ENCODE data around the gene HOXD12. TPM values are rescaled to one million over a fixed set of nuclear protein-coding genes. Genes with fewer than 3 reads are reported as not detected.

The HOXD12 gene
- total RNA-seq, 1 donor from 2014 or later: not detected

DNA sequence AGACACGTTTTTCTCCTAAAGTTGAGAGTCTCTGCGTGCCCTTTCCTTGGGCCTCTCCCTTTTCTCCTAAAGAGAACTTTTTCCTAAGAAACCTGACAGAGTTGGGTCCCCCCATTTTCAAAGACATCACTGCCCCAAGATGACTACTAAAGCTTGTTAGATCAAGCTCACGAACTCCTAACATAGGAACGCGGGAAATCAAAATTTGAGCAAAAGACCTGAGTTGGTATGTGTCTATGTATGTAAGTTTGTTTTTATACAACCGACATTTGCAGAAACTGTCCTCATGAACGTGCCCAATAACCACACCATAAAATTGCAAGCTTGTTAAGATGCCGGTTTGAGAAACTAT lies 5.7 kb upstream of the HOXD12 start:
- DNase-seq (no peak), ATAC-seq (no peak)
- H3K27me3 ChIP-seq: peaks cover 99% of the 10 kb centered on the region
- no peaks in the 10 kb centered on the region for H3K9me3 ChIP-seq
- H3K27ac ChIP-seq: no peak overlapping the region
- TF ChIP-seq, protein P1, sequence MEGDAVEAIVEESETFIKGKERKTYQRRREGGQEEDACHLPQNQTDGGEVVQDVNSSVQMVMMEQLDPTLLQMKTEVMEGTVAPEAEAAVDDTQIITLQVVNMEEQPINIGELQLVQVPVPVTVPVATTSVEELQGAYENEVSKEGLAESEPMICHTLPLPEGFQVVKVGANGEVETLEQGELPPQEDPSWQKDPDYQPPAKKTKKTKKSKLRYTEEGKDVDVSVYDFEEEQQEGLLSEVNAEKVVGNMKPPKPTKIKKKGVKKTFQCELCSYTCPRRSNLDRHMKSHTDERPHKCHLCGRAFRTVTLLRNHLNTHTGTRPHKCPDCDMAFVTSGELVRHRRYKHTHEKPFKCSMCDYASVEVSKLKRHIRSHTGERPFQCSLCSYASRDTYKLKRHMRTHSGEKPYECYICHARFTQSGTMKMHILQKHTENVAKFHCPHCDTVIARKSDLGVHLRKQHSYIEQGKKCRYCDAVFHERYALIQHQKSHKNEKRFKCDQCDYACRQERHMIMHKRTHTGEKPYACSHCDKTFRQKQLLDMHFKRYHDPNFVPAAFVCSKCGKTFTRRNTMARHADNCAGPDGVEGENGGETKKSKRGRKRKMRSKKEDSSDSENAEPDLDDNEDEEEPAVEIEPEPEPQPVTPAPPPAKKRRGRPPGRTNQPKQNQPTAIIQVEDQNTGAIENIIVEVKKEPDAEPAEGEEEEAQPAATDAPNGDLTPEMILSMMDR (IDR thresholded peaks at IDR 0.05): no peak
- intact Hi-C loops (cut with DNase I): no loop called here
- peaks cover 25% of the 10 kb centered on the region for H3K4me1 ChIP-seq
- no peak overlapping the region for H3K4me3 ChIP-seq
- no peaks in the 10 kb centered on the region for H3K36me3 ChIP-seq

DNA sequence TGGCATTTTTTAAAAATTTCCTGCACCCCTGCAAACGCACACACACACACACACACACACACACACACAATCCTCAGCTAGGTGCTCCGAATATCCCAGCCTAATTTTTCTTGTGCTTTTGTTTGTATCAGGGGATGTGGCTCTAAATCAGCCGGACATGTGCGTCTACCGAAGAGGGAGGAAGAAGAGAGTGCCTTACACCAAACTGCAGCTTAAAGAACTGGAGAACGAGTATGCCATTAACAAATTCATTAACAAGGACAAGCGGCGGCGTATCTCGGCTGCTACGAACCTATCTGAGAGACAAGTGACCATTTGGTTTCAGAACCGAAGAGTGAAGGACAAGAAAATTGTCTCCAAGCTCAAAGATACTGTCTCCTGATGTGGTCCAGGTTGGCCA lies 5.2 kb upstream of the HOXD12 start:
- Histone ChIP-seq H3K4me3 (no peak overlapping the region), H3K9me3 (no peaks in the 10 kb centered on the region), H3K27ac (no peak overlapping the region), H3K27me3 (peaks cover 99% of the 10 kb centered on the region), H3K36me3 (no peaks in the 10 kb centered on the region), H3K4me1 (peaks cover 25% of the 10 kb centered on the region)
- TF ChIP-seq, protein P1 (IDR thresholded peaks at IDR 0.05): no peak
- no peak for ATAC-seq
- no peak for DNase-seq
- intact Hi-C loops (cut with DNase I): no loop called here

DNA sequence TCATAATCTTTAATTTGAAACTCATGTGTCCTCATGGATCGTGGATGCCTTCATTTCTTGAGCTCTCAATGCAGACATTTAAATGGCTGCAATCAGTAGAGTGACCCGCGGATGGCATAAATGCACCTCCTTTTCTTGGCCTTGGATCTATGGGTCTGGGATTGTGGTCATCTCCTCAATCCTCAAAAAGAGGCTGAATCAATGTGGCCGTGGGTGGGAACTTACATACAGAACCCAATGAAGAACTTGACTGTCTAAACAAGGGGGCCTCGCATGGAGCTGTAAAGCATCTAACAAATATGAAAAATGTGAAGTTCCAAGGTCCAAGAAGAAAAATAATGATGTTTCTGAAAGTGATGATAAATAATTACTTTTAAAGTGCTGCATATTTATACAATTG lies 4.2 kb upstream of the HOXD12 start:
- TF ChIP-seq, protein P1 (IDR thresholded peaks at IDR 0.05): no peak
- peaks cover 99% of the 10 kb centered on the region for H3K27me3 ChIP-seq
- no peaks in the 10 kb centered on the region for H3K36me3 ChIP-seq
- intact Hi-C loops (cut with DNase I): no loop called here
- no peak overlapping the region for H3K27ac ChIP-seq
- H3K4me1 ChIP-seq: peaks cover 25% of the 10 kb centered on the region
- ATAC-seq (no peak), DNase-seq (no peak)
- H3K9me3 ChIP-seq: no peaks in the 10 kb centered on the region
- no peak overlapping the region for H3K4me3 ChIP-seq

DNA sequence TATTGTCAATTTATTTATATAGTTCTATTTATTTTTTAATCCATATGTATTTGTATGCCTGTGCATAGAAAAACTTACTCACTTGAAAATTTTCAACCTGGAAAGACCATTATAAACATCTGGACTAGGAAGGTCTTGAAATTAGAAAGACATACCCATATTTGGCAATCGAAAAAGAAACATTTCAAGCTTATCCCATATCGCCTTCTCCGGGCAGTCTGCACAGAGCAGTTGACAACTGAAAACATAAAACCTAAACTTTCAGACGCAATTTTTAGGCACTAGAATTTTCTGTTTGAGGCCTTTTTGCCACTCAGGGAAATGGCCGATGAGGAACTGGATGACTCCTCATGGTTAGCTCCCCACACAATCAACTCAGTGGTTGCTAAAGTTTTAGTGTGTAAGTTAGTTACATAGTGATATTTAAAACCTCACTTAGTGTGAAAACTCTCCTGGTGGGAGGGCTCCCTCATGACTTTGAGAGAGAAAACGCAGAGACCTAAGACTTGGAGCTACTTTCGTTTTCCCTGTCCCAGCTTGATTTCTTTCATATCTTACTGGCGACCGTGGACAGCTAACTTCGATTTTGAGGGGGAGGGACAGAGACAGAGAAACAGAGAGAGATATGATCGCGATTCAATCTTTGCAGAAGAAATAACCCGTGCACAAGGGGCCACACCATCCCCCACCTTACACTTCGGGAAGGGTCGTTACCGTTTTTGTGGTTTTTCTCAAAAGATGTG lies 3.2 kb upstream of the HOXD12 start:
- TF ChIP-seq, protein P1 (IDR thresholded peaks at IDR 0.05): no peak
- Histone ChIP-seq H3K4me1 (peaks cover 25% of the 10 kb centered on the region), H3K4me3 (peak overlapping the region; percentile 45), H3K36me3 (no peaks in the 10 kb centered on the region), H3K9me3 (no peaks in the 10 kb centered on the region), H3K27ac (no peak overlapping the region), H3K27me3 (peaks cover 99% of the 10 kb centered on the region)
- no peak for DNase-seq
- no peak for ATAC-seq
- intact Hi-C loops (cut with DNase I): no loop called here

DNA sequence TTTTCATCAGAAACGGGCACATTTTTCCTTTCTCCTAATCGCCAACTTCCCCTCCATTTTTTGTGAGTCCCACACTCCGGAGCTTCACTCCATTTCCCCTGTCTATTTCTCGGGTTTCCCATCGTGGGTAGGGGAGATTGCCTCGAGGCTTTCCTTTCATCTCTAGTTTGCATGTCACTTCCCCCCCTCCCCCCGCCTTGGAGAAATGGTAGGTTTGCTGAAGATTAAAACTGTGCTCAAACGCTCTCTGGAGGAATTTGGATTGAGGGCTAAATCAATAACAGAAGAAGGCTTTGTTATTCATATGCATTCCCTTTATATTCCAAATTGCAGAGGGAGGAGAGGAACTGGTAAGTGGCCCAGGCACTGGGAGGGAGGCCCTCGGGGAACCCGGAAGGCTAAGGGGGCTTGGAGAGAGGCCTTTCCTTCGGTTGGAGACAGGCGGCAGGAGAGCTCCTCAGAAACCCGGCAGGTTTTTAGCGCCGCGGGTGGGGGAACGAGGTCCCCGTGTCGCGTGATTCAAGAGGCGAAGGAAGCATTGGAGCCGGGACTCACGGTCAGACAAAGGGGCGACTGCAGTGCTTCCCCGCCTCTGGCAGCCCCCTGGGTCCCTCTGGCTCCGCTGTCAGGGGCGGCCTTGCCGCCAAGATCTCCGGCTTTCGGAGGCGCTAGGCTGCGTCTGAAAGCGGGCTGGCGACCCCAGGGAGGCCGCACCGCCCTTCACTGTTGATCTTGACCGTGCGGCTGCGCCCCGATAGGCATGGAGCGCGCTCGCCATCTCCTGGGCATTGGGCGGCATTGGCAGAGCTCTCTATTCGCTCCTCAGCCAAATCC lies 2.4 kb upstream of the HOXD12 start:
- TF ChIP-seq, protein P1 (IDR thresholded peaks at IDR 0.05): peak; percentile 86
- Histone ChIP-seq H3K4me3 (peak overlapping the region; percentile 45), H3K36me3 (no peaks in the 10 kb centered on the region), H3K9me3 (no peaks in the 10 kb centered on the region), H3K27me3 (peaks cover 99% of the 10 kb centered on the region), H3K27ac (no peak overlapping the region), H3K4me1 (peaks cover 23% of the 10 kb centered on the region)
- ATAC-seq: peak; percentile 90
- intact Hi-C loops (cut with DNase I): no loop called here
- peak; percentile 80 for DNase-seq
